Prostate gland (tissue), 2 donors: ENCODE measurements around the gene CHP2. TPM values are rescaled to one million over a fixed set of nuclear protein-coding genes. Genes with fewer than 3 reads are reported as not detected.
"Not testable (repeated sequence)": the region's sequence is repeated elsewhere in the genome, so short reads cannot be mapped to it uniquely, and the experiment has no call there.

Experiments used
- DNase-seq: peaks from one replicate; pipeline ENCODE4 v3.0.0-alpha.2; 2019; ENCODE audit warnings: low spot score
- H3K27ac ChIP-seq, 2 donors: fragments of 200-600 bp; sonication (generic); 2 replicates each; pipeline ENCODE4 v1.5.1; 2017 to 2019
- H3K27me3 ChIP-seq: fragments of 200-600 bp; sonication (generic); replicated peaks from 2 replicates; pipeline ENCODE4 v1.5.1; 2019; ENCODE audit not compliant: insufficient read depth
- H3K36me3 ChIP-seq, 2 donors: fragments of 200-600 bp; sonication (generic); 1 replicate in 1 of 2; 2 replicates in 1 of 2; pipeline versions ENCODE4 v1.5.1 to v1.8.1; 2017 to 2019
- H3K4me1 ChIP-seq: fragments of 200-600 bp; sonication (generic); replicated peaks from 2 replicates; pipeline ENCODE4 v1.5.1; 2019
- H3K4me3 ChIP-seq, 2 donors: fragments of 200-600 bp; sonication (generic); 2 replicates each; pipeline ENCODE4 v1.5.1; 2017 to 2019
- H3K9me3 ChIP-seq: fragments of 200-600 bp; sonication (generic); 2 replicates; pipeline ENCODE4 v1.5.1; 2017
- POLR2A ChIP-seq: fragments of 450-650 bp; IDR thresholded peaks from one replicate; pipeline ENCODE4 v1.6.1; 2016; ENCODE audit warnings: antibody characterized with exemption, mild to moderate bottlenecking
- POLR2AphosphoS5 ChIP-seq: sonication (generic); formaldehyde crosslinking; IDR thresholded peaks from one replicate; pipeline ENCODE4 v1.6.1; 2017; ENCODE audit warnings: antibody characterized with exemption
- WGBS: methylation state at CpG from one replicate; pipeline ENCODE4 v1.1.5; 2018; 5-methylcytosine and 5-hydroxymethylcytosine counted together
- intact Hi-C: fragments of 100-400 bp; cut with DNase I; formaldehyde crosslinking; loops from one replicate; pipeline ENCODE4 v1.14.2; 2022
- total RNA-seq, 2 donors: library from RNA; depleted of rRNA; stranded (reverse); fragments of >200 nt; gene quantifications; one replicate each; pipeline ENCODE4 v1.1.0, GENCODE V29; 2016
- TF ChIP-seq, protein P1 (sequence below), 4 experiments: fragments of 200-600 bp in 2 of 4; fragments of 450-650 bp in 2 of 4; sonication (generic) in 2 of 4; IDR thresholded peaks; 1 replicate in 3 of 4; 2 replicates in 1 of 4; pipeline ENCODE4 v1.5.1; 2016 to 2019; ENCODE audit warnings: antibody characterized with exemption in 4 of 4, mild to moderate bottlenecking in 2 of 4, moderate library complexity in 2 of 4

Gene CHP2
- total RNA-seq, 2 donors from 2014 or later: 1.9 to 3.7 TPM

GRCh38 chr16:23734176-23734893 lies 20.5 kb upstream of the CHP2 start:
- no peak for DNase-seq
- TF ChIP-seq, protein P1, sequence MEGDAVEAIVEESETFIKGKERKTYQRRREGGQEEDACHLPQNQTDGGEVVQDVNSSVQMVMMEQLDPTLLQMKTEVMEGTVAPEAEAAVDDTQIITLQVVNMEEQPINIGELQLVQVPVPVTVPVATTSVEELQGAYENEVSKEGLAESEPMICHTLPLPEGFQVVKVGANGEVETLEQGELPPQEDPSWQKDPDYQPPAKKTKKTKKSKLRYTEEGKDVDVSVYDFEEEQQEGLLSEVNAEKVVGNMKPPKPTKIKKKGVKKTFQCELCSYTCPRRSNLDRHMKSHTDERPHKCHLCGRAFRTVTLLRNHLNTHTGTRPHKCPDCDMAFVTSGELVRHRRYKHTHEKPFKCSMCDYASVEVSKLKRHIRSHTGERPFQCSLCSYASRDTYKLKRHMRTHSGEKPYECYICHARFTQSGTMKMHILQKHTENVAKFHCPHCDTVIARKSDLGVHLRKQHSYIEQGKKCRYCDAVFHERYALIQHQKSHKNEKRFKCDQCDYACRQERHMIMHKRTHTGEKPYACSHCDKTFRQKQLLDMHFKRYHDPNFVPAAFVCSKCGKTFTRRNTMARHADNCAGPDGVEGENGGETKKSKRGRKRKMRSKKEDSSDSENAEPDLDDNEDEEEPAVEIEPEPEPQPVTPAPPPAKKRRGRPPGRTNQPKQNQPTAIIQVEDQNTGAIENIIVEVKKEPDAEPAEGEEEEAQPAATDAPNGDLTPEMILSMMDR (IDR thresholded peaks at IDR 0.05): no peak
- no peak for TF ChIP-seq POLR2AphosphoS5
- no peak for TF ChIP-seq POLR2A
- WGBS: 67% methylated on average over 19 of the region's 19 CpGs
- Histone ChIP-seq H3K27ac (no peak overlapping the region), H3K4me1 (no peaks in the 10 kb centered on the region), H3K36me3 (no peaks in the 10 kb centered on the region), H3K9me3 (no peaks in the 10 kb centered on the region), H3K4me3 (no peak overlapping the region), H3K27me3 (no peaks in the 10 kb centered on the region)
- intact Hi-C loops: loop anchor here (10.0 kb wide), 1 partner anchor 300 kb away; no protein-coding TSS in a partner anchor

- not testable (repeated sequence) for H3K4me1 ChIP-seq, H3K36me3 ChIP-seq, H3K9me3 ChIP-seq, H3K27ac ChIP-seq, H3K4me3 ChIP-seq, H3K27me3 ChIP-seq, DNase-seq
- WGBS: 66% methylated on average over 1 of the region's 1 CpG
- intact Hi-C loops: loop anchor here (10.0 kb wide), 1 partner anchor 297 kb away; no protein-coding TSS in a partner anchor
Observed at GRCh38 chr16:23737423-23738028, 17.3 kb upstream of the CHP2 start.

- H3K9me3 ChIP-seq: no peaks in the 10 kb centered on the region
- no peak for DNase-seq
- no peak overlapping the region for H3K4me3 ChIP-seq
- H3K4me1 ChIP-seq: no peaks in the 10 kb centered on the region
- no peaks in the 10 kb centered on the region for H3K36me3 ChIP-seq
- TF ChIP-seq, protein P1 (IDR thresholded peaks at IDR 0.05): no peak
- TF ChIP-seq POLR2A: no peak
- TF ChIP-seq POLR2AphosphoS5: no peak
- intact Hi-C loops: loop anchor here (10.0 kb wide), 1 partner anchor 295 kb away; no protein-coding TSS in a partner anchor
- 71% methylated on average over 1 of the region's 1 CpG for WGBS
- H3K27me3 ChIP-seq: no peaks in the 10 kb centered on the region
- H3K27ac ChIP-seq: no peak overlapping the region
Observed at GRCh38 chr16:23739516-23739915, 15.3 kb upstream of the CHP2 start.

GRCh38 chr16:23741675-23742303 lies 13.0 kb upstream of the CHP2 start:
- Histone ChIP-seq H3K4me1 (no peaks in the 10 kb centered on the region), H3K36me3 (no peaks in the 10 kb centered on the region), H3K9me3 (no peaks in the 10 kb centered on the region), H3K4me3 (no peak overlapping the region), H3K27me3 (no peaks in the 10 kb centered on the region), H3K27ac (no peak overlapping the region)
- intact Hi-C loops: no loop called here
- 24% methylated on average over 2 of the region's 2 CpGs for WGBS
- no peak for DNase-seq
- TF ChIP-seq POLR2A (no peak), POLR2AphosphoS5 (no peak)
- TF ChIP-seq, protein P1 (IDR thresholded peaks at IDR 0.05): no peak

DNA sequence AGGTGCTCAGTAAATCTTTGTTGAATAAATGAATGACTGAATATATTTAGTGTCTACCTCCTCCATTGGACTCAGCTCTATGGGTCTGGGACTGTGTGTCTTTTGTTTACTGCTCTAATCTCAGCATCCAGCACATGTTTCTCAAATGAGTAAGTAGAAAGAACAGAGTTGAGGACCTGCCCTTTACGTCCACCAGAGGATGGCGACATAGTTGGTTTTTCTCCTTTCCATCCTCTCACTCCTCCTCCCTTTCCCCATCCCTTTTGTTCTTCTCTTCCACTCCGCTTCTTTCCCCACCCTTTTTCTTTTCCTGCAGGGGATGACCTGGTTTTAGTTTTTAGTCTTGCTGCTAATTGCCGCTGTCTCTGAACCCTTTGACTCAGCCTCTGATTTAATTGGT lies 12.1 kb upstream of the CHP2 start:
- Histone ChIP-seq H3K4me3 (no peak overlapping the region), H3K36me3 (no peaks in the 10 kb centered on the region), H3K27me3 (no peaks in the 10 kb centered on the region), H3K27ac (no peak overlapping the region), H3K4me1 (no peaks in the 10 kb centered on the region), H3K9me3 (no peaks in the 10 kb centered on the region)
- no peak for TF ChIP-seq POLR2AphosphoS5
- TF ChIP-seq, protein P1 (IDR thresholded peaks at IDR 0.05): peak in 1 of 4 experiments; percentile 13
- DNase-seq: no peak
- WGBS: 38% methylated on average over 4 of the region's 4 CpGs
- intact Hi-C loops: no loop called here
